Choroid plexus epithelial cell (primary cell): ENCODE results near the gene PLLP.

Experiments used
- DNase-seq: peaks from one replicate; pipeline ENCODE4 v3.0.0-alpha.2; 2010; ENCODE audit warnings: low read depth
- H3K4me3 ChIP-seq: 2 replicates; pipeline ENCODE4 v1.5.1; 2011; ENCODE audit warnings: low read depth, mild to moderate bottlenecking, control low read depth, low read length, moderate library complexity
- CTCF ChIP-seq: conservative IDR thresholded peaks from 2 replicates; pipeline ENCODE4 v1.5.1; 2011; ENCODE audit warnings: low read depth, mild to moderate bottlenecking, control low read depth, inconsistent platforms, low read length, moderate library complexity

Gene PLLP

GRCh38 chr16:57262841-57263540, 21.5 kb downstream of the PLLP start:
- DNase-seq = no peak
- H3K4me3 ChIP-seq = no peak overlapping the region

GRCh38 chr16:57261806-57262205, 22.7 kb downstream of the PLLP start:
- TF ChIP-seq CTCF = no peak
- H3K4me3 ChIP-seq = no peak overlapping the region
- DNase-seq = no peak

More at GRCh38 chr16:57262841-57263540, 21.5 kb downstream of the PLLP start:
- no peak for TF ChIP-seq CTCF

- peak overlapping the region; percentile 30 for H3K4me3 ChIP-seq
- no peak for TF ChIP-seq CTCF
- DNase-seq = peak; percentile 87
Observed at GRCh38 chr16:57260294-57260929, 24.1 kb downstream of the PLLP start.

- DNase-seq = no peak
- no peak for TF ChIP-seq CTCF
- no peak overlapping the region for H3K4me3 ChIP-seq
Observed at GRCh38 chr16:57258910-57259475, 25.5 kb downstream of the PLLP start.

DNA sequence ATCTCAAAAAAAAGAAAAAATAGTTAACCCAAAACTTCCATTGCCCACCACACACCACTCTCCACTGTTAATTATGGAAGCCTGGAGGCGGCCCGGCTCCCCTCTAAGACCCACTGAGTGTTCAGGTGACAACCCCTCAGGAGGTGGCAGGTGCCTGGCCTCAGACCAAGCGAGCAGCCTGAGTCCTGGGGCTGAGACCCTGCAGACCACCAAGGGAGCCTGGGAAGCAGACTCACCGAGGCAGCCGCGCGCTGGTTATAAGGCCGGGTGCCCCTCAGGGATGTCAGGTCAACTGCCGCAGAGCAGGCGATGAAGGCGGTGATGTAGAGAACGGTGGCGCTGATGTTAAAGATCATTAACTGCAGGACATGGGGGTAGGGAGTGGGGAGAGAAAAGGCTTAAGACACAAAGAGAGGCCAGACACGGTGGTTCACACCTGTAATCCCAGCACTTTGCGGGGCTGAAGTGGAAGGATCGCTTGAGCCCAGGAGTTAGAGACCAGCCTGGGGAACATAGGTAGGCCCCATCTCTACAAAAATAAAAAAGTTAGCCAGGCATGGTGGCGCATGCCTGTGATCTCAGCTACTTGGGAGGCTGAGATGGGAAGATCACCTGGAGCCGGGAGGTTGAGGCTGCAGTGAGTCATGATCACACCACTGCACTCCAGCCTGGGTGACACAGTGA, 26.1 kb downstream of the PLLP start:
- no peak overlapping the region for H3K4me3 ChIP-seq
- no peak for TF ChIP-seq CTCF
- no peak for DNase-seq

DNA sequence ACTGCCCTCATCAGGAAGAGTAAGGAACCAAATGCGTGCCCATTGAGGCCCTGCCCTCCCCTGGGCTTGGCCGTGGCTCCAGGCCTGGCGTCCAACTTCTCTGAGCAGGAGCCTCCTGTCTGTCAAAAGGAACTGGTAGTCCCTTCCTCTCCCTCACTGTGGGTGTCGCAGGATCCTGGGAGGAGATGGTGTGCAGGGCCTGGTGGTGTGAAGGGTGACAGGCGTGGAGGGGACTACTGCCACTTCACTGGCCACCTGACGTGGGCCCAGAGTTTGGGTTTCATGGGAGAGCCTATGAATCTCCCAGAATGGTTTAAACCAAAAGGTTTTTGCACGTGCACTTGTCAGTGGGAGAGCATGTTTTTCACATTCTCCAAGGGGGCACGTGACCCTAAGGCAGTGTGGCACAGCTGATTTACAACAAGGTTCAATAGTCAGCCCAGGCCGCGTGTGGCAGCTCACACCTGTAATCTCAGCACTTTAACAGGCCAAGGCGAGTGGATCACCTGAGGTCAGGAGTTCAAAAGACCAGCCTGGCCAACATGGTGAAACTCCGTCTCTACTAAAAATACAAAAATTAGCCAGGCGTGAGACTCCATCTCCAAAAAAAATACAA, 26.9 kb downstream of the PLLP start:
- no peak for TF ChIP-seq CTCF
- H3K4me3 ChIP-seq = no peak overlapping the region
- DNase-seq = no peak
